GM10847 (cell line): ENCODE measurements around the gene RALGPS1.
A peak's percentile ranks its signal among the peaks of the same experiment; 100 is the strongest.

Source experiments
- POLR2A ChIP-seq: IDR thresholded peaks from 2 replicates; pipeline ENCODE4 v1.6.1; 2011; ENCODE audit not compliant: insufficient read length; ENCODE audit errors: extremely low read depth

Gene RALGPS1

DNA sequence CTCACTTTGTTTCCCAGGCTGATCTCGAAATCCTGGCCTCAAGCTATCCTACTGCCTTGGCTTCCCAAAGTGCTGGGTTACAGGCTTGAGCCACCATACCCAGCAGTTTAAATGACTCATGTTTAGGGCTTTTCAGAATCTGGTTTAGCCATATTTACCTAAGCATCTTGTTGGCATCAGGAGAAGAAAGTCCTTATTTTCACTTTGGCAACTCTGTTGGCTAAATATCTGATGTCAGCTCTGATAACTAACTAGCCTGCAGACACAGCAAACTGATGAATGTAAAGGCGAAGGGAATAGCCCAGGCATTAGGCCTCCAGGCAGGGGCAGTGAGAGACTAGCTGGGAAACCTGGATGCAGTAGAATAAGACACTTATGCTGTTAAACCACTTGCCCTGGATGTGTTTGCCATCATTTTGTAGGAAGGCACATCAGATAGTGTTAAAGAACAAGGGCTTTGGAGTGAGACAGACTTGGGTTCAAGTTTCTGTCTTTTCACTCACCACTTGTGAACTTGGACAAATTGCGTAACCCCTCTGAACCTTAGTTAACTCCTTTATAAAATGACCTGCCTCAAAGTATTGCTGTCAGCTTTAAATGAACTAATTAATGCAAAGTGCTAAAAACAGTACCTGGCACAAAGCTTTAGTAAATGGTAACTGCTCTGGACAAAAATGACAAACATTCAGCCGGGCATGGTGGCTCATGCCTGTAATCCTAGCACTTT, 315.3 kb downstream of the RALGPS1 start:
- TF ChIP-seq POLR2A: no peak

DNA sequence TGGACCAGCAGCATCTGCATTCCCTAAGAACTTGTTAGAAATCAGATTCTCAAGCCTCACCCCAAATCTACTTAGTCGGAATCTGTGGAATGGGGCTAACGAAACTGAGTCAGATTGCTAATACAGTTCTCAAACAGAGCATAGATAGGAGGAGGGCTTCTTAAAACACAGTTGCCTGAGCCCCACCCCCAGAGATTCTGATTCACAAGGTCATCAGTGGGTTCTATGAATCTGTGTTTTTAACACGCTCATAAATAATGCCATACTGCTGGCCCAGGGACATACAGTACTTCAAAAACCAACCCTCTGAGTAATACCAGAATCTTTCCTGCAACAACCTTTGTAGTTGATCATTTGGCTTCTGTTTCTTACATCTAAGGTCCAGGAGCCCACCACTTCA, 317.1 kb downstream of the RALGPS1 start:
- no peak for TF ChIP-seq POLR2A

DNA sequence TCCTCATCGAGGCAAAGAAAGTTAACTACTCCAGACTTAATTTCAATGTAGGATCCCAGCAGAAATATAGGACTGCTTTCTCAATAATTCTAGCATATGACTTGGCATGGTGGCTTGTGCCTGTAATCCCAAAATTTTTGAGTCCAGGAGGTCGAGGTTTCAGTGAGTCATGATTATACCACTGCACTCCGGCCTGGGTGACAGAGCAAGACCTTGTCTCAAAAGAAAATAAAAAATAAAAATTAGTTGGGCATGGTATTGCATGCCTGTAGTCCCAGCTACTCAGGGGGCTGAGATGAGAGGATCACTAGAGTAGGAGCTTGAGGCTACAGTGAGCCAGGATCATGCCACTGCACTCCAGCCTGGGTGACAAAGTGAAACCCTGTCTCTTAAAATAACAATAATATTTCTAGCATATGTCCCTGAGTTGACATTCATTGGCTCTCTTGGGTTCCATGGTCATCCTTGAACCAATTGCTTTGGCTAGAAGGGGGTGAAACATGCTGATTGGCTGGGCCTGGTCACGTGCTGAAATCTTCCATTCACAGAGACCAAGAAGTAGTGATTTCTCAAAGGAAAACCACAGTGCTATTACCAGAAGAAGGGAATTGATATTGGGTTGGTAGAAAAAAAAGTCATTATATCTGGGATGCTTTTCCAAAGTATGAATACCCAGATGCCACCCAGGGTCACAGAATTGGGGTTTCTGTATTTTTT, 318.4 kb downstream of the RALGPS1 start:
- TF ChIP-seq POLR2A: no peak

DNA sequence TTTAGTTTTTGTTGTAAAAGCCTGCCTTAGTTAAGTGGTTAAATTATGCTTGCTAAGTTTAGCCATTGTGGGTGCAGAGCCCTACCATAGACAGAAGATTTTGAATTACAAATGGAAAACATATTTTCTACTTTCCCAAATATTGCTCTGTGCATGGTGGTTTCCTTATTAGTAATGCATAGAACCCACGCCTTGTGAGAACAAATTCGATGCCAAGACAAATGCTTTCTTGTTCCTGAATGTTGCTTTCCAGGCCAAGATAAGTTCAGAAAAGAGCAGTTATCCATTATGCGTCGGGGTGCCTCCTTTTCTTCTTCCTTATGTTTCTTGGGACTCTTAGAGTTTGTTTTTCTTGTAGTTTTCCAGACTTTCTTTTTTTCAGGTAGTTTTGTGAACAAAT, 319.0 kb downstream of the RALGPS1 start:
- no peak for TF ChIP-seq POLR2A

DNA sequence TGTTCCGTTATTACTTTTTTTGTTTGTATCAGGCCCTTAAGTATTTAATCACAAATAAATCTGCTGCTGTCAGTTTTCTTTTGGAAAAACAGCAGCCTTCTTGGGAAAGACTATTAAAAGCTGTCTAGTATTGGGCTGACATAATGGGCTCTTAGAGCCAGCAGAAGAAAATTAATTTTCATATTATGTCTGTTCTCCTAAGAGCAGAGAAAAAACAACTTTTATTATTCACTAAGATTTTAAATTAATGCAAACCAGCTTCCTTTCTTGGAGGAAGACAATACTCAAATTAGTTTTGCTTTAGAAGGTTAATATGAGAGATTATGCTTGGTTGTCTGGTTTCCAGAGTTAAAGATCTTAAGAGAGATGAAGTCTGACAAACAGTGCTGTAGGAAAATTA, 319.4 kb downstream of the RALGPS1 start:
- no peak for TF ChIP-seq POLR2A

DNA sequence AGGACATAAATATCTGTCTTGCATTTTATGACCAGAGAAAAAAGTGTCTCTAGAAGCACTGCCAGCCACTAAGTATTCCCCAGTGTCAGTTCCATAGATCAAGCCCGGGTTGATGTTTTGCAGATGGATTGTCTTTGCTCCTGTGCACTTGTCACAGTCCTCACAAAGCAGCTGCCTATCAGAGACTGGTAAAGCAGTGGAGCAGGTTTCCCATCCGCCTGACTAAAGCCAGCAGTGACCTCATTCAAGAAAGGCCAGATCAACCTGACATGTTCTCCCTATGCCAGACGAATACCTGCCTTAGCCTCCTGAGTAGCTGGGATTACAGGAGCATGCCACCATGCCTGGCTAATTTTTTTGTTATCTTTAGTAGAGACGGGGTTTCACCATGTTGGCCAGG, 323.2 kb downstream of the RALGPS1 start:
- no peak for TF ChIP-seq POLR2A

DNA sequence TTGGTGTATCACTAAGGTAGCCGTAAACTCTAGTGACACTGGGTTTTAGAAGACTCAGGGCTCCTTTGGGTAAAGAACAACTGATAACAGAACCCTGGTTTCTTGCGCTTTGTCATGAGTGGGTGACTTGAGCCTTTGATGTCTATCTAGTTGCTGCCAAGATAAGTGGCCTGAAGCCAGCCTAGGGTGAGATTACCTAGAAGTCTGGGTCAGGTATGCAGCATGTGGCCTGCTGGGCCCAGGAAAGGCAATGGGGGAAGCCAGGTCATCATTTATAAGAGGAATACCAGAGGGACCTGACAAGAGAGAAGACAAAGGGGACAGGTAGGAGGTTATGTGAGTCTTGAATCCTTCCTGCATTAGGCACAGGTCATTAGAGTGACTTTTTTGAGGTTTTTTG, 326.8 kb downstream of the RALGPS1 start:
- TF ChIP-seq POLR2A: no peak

DNA sequence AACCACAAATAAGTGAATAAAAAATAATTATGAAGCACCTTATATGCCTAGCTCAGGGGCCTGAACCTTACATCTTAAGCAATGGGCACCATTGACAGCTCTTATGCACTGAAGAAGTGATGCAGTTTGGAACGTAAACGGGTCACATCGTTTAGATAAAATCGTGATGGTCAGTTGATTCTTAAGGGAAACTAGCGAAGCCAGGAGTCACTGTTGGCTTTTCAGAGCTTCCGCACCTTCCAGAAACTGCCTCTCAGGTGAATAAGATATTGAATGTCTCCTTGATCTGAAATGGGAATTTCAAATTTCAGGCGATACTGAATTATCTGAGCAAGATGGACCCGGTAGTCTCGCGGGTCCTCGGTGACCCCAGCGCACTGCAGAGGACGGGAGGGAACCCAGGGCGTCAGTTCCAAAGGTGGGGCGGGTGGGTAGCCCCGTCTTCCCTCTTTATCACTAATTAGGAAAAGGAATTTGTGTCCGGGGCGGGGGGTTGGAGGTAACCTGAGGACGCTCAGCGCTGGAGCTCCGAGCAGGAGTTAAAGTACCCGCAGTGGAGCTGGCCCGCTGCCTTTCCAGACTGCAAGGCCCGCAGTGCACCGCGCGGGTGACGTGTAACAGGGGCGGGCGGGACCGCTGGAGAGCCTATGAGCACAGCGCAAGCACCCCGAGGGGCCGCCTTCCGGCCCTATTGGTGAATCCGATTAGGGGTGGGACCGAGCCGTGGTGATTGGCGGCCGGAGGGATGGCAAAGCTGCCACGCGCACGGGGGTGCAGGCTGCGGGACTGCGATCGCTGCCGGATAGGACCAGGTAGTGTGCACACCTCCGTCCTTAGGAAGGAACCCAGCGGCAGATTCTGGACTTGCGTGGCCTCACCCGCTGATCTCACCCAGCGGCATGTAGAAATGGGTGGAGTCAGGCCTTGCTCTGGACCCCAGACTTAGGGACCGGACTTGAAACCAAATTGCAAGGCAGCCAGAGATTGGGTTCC, 330.3 kb downstream of the RALGPS1 start:
- peak; percentile 45 for TF ChIP-seq POLR2A

DNA sequence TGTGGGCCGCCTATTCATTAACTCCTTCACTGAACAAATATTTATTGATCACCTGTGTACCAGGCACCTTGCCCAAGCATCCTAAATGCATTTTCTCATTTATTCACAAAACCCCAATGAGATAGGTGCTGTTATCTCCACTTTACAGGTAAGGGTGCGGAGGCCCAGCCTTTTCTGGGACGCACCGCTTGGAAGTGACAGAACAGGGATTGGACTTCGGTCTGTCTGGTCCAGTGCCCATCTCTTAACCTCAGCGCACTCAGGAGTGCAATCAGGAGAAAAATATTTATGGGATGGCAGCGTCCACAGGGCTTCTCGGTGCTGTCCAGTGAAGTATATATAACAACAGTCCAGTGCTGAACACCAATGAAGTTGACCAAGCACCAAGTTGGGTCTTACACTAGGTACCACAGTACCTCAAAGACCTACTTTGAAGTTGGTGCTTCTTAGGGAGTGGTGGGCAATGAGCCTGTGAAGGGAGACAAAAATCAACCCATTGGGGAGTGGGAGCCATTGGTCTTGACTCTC, 331.1 kb downstream of the RALGPS1 start:
- no peak for TF ChIP-seq POLR2A

DNA sequence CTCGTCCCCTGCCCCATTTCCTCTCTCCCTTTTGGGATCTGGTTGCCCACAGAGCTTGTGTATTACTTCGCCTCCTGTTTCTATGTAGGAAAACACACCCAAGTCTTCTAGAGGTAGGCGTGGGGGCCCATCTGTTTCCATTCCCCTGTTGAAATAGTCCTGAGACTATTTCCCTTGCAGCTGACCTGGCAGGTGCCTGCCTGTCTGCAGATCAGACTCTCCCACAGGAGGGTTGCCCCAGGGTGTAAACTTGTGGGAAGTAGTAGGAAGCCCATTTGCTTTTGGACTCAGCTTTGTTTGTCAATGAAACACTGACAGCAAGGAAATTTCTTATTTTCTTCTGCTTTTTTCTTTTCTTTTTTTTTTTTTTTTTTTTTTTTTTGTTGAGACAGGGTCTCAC, 333.7 kb downstream of the RALGPS1 start:
- TF ChIP-seq POLR2A: no peak

DNA sequence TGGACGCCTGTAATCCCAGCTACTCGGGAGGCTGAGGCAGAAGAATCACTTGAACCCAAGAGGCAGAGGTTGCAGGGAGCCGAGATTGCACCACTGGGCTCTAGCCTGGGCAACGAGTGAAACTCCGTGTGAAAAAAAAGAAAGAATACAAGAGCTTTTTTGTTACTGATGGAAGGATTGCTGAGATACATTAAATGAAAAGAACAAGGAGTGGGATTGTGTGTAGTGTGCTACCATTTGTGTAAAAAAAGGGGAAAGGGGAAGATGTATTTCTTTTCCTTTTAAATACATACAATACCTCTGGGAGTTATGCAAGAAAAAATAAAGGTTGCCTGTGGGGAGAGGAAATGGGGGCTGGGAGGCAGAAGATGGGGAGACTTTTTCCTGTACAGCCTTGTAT, 335.3 kb downstream of the RALGPS1 start:
- TF ChIP-seq POLR2A: no peak

DNA sequence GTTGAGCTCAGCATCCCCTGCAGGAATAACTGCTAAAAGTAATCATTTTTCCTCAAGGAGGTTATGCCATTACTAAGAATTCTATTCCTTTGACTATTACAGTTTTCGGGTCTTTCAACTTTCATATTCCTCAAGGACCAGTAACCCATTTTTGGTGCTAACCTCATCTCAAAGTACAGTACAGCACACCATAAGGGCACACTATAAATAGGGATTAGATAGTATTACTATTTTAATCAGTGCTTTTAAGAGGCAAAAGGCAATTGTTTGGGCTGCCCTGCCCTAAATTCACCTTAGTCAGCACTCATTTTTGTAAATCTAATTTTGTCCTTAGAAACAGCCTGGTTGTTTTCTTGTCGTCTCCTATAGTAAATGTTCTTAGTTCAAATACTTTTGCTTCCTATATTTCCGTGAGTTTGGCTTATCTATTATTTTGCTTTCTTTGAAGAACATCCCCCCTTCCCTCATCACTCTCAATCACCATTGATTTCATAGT, 336.4 kb downstream of the RALGPS1 start:
- TF ChIP-seq POLR2A: no peak

DNA sequence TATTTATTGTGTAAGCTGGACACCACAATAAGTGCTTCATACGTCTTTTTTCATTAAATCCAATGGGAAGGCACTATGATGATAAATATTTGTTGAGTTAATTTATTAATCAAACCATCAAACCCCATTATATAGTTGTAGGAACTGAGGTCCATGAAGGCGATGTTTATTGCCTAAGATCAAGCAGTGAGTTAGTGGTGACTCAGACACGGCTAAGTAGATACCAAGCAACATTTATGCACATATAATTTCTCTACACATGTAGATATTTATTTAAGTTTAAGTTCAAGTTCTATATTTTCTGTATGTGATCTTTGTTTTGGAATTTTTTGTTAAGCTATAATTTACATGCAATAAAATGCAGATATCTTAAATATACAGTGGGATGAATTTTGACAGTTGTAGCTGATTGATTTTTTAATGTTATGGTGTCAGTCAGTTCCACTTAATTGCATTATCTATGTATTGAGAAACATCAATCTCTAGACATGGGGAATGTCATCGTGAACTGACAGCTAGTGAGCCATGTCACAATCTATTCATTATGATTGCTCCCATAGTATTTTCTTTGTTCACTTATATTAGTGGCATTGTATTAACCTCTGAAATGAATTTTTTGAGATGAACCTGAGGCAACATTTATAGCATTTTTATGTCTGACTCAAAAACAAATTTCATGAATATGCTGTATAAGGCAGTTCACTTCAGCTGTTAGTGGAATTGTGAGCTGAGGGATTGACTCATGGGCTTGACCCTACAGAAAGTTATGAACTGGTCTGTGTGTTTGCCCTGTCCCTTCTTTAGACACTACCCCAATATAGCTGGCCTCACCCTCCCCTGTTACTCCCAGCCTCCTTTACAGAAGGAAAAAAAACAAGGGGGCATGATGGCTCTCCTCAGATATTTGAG, 338.1 kb downstream of the RALGPS1 start:
- no peak for TF ChIP-seq POLR2A

DNA sequence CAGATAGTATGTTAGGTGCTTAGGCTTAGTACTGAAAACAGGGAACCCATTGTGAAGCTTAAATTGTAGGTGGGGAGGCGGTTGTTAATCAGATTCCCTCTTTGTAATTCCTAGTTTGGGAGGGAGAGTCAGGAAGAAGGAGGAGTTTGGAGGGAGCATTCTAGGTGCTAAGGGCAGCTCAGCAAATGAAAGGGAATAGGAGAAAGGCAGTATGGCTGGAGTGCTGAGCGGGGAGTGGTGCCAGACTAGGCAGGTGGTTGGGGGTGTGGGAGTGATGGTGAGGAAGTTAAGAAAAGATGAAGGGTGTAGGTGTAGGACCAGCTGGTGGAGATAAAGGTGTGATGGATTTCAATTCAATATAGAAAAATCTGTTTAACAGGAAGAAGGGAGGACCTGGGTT, 338.9 kb downstream of the RALGPS1 start:
- TF ChIP-seq POLR2A: no peak
